ELF-1 (cell line): ENCODE data around the gene NUMB.
A peak's percentile ranks its signal among the peaks of the same experiment; 100 is the strongest.

ENCODE experiments used
- DNase-seq: peaks from one replicate; pipeline ENCODE4 v3.0.0-alpha.2; 2016; ENCODE audit warnings: low read depth, low spot score

NUMB gene

GRCh38 chr14:73232984-73233383 lies 225.4 kb downstream of the NUMB start:
- DNase-seq: no peak

GRCh38 chr14:73231981-73232851 lies 226.1 kb downstream of the NUMB start:
- DNase-seq: peak; percentile 57

- DNase-seq: no peak
These were observed 228.3 kb downstream of the NUMB start for GRCh38 chr14:73230051-73230450.

GRCh38 chr14:73227812-73228781 lies 230.2 kb downstream of the NUMB start:
- peak; percentile 78 for DNase-seq

GRCh38 chr14:73225496-73225895 lies 232.8 kb downstream of the NUMB start:
- DNase-seq: no peak
